WTC11 (cell line): ENCODE data around the gene E2F2. TPM values are rescaled to one million over a fixed set of nuclear protein-coding genes. Genes with fewer than 3 reads are reported as not detected.
A peak's percentile ranks its signal among the peaks of the same experiment; 100 is the strongest.
"Not testable (repeated sequence)": the region's sequence is repeated elsewhere in the genome, so short reads cannot be mapped to it uniquely, and the experiment has no call there.

Source experiments
- ATAC-seq: fragments of 200-7000 bp; cut with Tn5 transposase; 2 replicates; pipeline ENCODE4 v1.10.0; 2021; ENCODE audit warnings: mild to moderate bottlenecking, moderate library complexity
- CTCF ChIA-PET: fragments of 300-600 bp; sonication (Branson Sonifier 250); formaldehyde crosslinking; loops from one replicate; lab custom pipeline; 2021; ENCODE audit warnings: antibody characterized with exemption; lab: Charles Lee
- POLR2A ChIA-PET: fragments of 350-600 bp; sonication (Branson Sonifier 250); formaldehyde crosslinking; loops from one replicate; lab custom pipeline; 2021; ENCODE audit warnings: antibody characterized with exemption; lab: Charles Lee
- DNase-seq: peaks from one replicate; pipeline ENCODE4 v3.0.0; 2021; ENCODE audit warnings: low spot score
- H3K27ac Mint-ChIP-seq: 2 replicates; pipeline ENCODE4 v1.8.0; 2021; ENCODE audit warnings: mixed read lengths
- H3K27me3 Mint-ChIP-seq: 2 replicates; pipeline ENCODE4 v1.8.0; 2021; ENCODE audit warnings: low read depth, mild to moderate bottlenecking, moderate library complexity, mixed read lengths
- H3K36me3 Mint-ChIP-seq: 2 replicates; pipeline ENCODE4 v1.8.0; 2021; ENCODE audit warnings: mixed read lengths
- H3K4me1 Mint-ChIP-seq: 2 replicates; pipeline ENCODE4 v1.8.0; 2022; ENCODE audit warnings: mixed read lengths
- H3K4me3 Mint-ChIP-seq: 2 replicates; pipeline ENCODE4 v1.8.0; 2021; ENCODE audit warnings: mild to moderate bottlenecking, moderate library complexity, mixed read lengths
- H3K9me3 Mint-ChIP-seq: 2 replicates; pipeline ENCODE4 v1.8.0; 2021; ENCODE audit warnings: mixed read lengths
- ATF1 ChIP-seq: sonication (generic); formaldehyde crosslinking; IDR thresholded peaks from 2 replicates; pipeline ENCODE4 v1.8.1; 2023; ENCODE audit warnings: mild to moderate bottlenecking, moderate library complexity, missing genetic modification reagents
- CREM ChIP-seq: sonication (generic); formaldehyde crosslinking; IDR thresholded peaks from 2 replicates; pipeline ENCODE4 v1.8.1; 2022; ENCODE audit warnings: mild to moderate bottlenecking, missing genetic modification reagents, moderate library complexity
- EMX1 ChIP-seq: fragments of 250-450 bp; sonication (Bioruptor Pico); IDR thresholded peaks from 2 replicates; pipeline ENCODE4 v1.8.0; 2021; ENCODE audit warnings: mild to moderate bottlenecking
- MXD4 ChIP-seq: fragments of 250-450 bp; sonication (Bioruptor Pico); IDR thresholded peaks from 2 replicates; pipeline ENCODE4 v1.8.0; 2021; ENCODE audit warnings: mild to moderate bottlenecking, moderate library complexity, borderline replicate concordance
- TP53 ChIP-seq: sonication (generic); formaldehyde crosslinking; IDR thresholded peaks from 2 replicates; pipeline ENCODE4 v1.8.1; 2023; ENCODE audit warnings: mild to moderate bottlenecking, missing genetic modification reagents
- ZNF121 ChIP-seq: sonication (generic); formaldehyde crosslinking; IDR thresholded peaks from 2 replicates; pipeline ENCODE4 v1.8.0; 2023; ENCODE audit warnings: missing genetic modification reagents
- total RNA-seq: library from RNA; stranded (reverse); gene quantifications from 3 replicates; pipeline ENCODE4 v1.2.3, GENCODE V29; 2021
- TF ChIP-seq, protein P1 (sequence below): sonication (generic); formaldehyde crosslinking; IDR thresholded peaks from 2 replicates; pipeline ENCODE4 v1.8.0; 2022; ENCODE audit warnings: mild to moderate bottlenecking, missing genetic modification reagents
- TF ChIP-seq, protein P2 (sequence below): fragments of 250-450 bp; sonication (Bioruptor Pico); IDR thresholded peaks from 2 replicates; pipeline ENCODE4 v1.9.0; 2021; ENCODE audit warnings: mild to moderate bottlenecking, borderline replicate concordance
- TF ChIP-seq, protein P3 (sequence below): sonication (generic); formaldehyde crosslinking; IDR thresholded peaks from 2 replicates; pipeline ENCODE4 v1.8.1; 2023; ENCODE audit warnings: mild to moderate bottlenecking, missing genetic modification reagents, moderate library complexity
- TF ChIP-seq, protein P4 (sequence below): sonication (generic); formaldehyde crosslinking; IDR thresholded peaks from 2 replicates; pipeline ENCODE4 v1.8.1; 2023; ENCODE audit warnings: mild to moderate bottlenecking, missing genetic modification reagents
- TF ChIP-seq, protein P5 (sequence below): sonication (generic); formaldehyde crosslinking; IDR thresholded peaks from 2 replicates; pipeline ENCODE4 v1.8.0; 2023; ENCODE audit warnings: mild to moderate bottlenecking, missing genetic modification reagents
- TF ChIP-seq, protein P6 (sequence below): sonication (generic); formaldehyde crosslinking; IDR thresholded peaks from 2 replicates; pipeline ENCODE4 v1.8.1; 2022; ENCODE audit warnings: mild to moderate bottlenecking, missing genetic modification reagents, moderate library complexity, borderline replicate concordance

E2F2 gene
- total RNA-seq, 1 experiment from 2014 or later, result 5.6 TPM

DNA sequence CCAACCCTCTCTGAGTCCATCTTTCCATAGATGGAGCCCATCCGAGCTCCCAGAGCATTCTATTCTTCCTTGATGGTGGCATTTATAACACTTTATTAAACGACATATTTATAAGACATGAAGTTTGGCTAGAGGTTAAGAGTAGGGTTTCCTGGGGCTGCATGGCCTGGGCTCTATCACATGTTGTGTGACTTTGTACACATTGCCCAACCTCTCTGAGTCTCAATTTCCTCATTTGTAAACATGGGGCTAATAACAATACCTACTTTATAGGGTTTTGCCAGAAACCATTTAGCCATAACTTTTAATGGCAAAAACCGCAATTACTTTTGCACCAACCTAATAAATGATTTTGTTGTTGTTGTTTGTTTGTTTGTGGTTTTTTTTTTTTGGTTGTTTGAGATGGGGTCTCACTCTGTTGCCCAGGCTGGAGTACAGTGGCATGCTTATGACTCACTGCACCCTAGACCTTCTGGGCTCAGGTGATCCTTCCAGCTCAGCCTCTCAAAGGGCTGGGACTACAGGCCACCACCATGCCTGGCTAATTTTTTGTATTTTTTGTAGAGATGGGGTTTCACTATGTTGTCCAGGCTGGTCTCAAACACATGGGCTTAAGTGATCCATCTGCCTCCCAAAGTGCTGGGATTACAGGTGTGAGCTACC lies 33.1 kb downstream of the E2F2 start:
- Mint-ChIP-seq H3K9me3 (no peaks in the 10 kb centered on the region), H3K4me3 (no peak overlapping the region), H3K4me1 (peaks cover 12% of the 10 kb centered on the region), H3K27me3 (no peaks in the 10 kb centered on the region; the same call in none of the 2 replicates), H3K36me3 (no peaks in the 10 kb centered on the region), H3K27ac (no peak overlapping the region)
- POLR2A ChIA-PET, result interaction anchor here (0.6 to 1.3 kb wide), 8 partner anchors 8 to 154 kb away, joined by 3 to 13 read pairs (median 5); partner anchors contain the start of genes ASAP3 and HNRNPR
- CTCF ChIA-PET, result interaction anchor here (0.6 to 10.7 kb wide), 59 partner anchors 9 to 793 kb away, joined by 3 to 220 read pairs (median 6); partner anchors contain the start of genes ASAP3, E2F2, HNRNPR and HTR1D
- ATAC-seq (no peak), DNase-seq (no peak)
- TF ChIP-seq ZNF121 (CRISPR knock-in tag), result peak; percentile 86
- no peak for TF ChIP-seq CREM

DNA sequence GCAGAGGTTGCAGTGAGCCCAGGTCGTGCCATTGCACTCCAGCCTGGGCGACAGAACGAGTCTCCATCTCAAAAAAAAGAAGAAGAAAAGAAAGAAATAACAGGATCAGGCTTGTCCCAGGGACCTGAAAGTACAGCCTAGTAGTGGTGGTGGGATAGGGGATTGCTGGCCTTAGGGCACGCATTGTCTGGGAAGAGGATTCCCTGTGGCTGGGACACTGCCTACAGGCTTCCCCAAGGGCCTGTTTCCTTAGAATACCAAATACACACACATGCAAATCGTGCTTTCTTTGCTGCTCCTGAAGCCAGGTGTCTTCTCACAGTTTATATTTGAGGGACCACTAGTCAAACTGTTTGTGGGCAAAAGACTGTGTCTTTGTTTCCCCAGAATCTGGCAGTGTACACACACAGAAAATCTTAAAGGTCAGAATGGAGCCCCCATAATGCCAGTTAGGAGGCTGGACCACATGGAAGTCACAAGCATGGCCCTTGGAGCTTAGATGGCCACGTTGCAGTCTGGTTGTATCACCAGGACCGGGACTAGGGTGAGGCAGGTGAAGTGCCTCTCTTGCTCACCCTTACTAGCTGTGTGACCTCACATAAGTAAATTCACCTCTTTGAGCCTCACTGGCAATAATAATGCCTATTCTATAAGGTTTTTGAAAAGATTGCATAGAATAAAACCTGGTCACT lies 34.4 kb downstream of the E2F2 start:
- Mint-ChIP-seq H3K4me1 (peaks cover 12% of the 10 kb centered on the region), H3K4me3 (no peak overlapping the region), H3K27ac (no peak overlapping the region), H3K9me3 (no peaks in the 10 kb centered on the region)
- ChIA-PET POLR2A (interaction anchor here (0.6 to 1.3 kb wide), 7 partner anchors 9 to 487 kb away, joined by 3 to 13 read pairs (median 5); partner anchors contain the start of genes ASAP3 and HNRNPR), CTCF (interaction anchor here (0.5 to 10.7 kb wide), 72 partner anchors 8 to 1764 kb away, joined by 3 to 220 read pairs (median 5); partner anchors contain the start of genes ASAP3, E2F2, HNRNPR and HTR1D)
- TF ChIP-seq EMX1 (CRISPR knock-in tag) (no peak), MXD4 (CRISPR knock-in tag) (no peak), TP53 (no peak), ATF1 (CRISPR knock-in tag) (no peak)
- TF ChIP-seq, protein P1, sequence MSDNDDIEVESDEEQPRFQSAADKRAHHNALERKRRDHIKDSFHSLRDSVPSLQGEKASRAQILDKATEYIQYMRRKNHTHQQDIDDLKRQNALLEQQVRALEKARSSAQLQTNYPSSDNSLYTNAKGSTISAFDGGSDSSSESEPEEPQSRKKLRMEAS (CRISPR knock-in tag), result no peak
- TF ChIP-seq, protein P2, sequence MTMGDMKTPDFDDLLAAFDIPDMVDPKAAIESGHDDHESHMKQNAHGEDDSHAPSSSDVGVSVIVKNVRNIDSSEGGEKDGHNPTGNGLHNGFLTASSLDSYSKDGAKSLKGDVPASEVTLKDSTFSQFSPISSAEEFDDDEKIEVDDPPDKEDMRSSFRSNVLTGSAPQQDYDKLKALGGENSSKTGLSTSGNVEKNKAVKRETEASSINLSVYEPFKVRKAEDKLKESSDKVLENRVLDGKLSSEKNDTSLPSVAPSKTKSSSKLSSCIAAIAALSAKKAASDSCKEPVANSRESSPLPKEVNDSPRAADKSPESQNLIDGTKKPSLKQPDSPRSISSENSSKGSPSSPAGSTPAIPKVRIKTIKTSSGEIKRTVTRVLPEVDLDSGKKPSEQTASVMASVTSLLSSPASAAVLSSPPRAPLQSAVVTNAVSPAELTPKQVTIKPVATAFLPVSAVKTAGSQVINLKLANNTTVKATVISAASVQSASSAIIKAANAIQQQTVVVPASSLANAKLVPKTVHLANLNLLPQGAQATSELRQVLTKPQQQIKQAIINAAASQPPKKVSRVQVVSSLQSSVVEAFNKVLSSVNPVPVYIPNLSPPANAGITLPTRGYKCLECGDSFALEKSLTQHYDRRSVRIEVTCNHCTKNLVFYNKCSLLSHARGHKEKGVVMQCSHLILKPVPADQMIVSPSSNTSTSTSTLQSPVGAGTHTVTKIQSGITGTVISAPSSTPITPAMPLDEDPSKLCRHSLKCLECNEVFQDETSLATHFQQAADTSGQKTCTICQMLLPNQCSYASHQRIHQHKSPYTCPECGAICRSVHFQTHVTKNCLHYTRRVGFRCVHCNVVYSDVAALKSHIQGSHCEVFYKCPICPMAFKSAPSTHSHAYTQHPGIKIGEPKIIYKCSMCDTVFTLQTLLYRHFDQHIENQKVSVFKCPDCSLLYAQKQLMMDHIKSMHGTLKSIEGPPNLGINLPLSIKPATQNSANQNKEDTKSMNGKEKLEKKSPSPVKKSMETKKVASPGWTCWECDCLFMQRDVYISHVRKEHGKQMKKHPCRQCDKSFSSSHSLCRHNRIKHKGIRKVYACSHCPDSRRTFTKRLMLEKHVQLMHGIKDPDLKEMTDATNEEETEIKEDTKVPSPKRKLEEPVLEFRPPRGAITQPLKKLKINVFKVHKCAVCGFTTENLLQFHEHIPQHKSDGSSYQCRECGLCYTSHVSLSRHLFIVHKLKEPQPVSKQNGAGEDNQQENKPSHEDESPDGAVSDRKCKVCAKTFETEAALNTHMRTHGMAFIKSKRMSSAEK, result no peak
- TF ChIP-seq, protein P3, sequence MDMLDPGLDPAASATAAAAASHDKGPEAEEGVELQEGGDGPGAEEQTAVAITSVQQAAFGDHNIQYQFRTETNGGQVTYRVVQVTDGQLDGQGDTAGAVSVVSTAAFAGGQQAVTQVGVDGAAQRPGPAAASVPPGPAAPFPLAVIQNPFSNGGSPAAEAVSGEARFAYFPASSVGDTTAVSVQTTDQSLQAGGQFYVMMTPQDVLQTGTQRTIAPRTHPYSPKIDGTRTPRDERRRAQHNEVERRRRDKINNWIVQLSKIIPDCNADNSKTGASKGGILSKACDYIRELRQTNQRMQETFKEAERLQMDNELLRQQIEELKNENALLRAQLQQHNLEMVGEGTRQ (CRISPR knock-in tag), result no peak
- TF ChIP-seq, protein P4, sequence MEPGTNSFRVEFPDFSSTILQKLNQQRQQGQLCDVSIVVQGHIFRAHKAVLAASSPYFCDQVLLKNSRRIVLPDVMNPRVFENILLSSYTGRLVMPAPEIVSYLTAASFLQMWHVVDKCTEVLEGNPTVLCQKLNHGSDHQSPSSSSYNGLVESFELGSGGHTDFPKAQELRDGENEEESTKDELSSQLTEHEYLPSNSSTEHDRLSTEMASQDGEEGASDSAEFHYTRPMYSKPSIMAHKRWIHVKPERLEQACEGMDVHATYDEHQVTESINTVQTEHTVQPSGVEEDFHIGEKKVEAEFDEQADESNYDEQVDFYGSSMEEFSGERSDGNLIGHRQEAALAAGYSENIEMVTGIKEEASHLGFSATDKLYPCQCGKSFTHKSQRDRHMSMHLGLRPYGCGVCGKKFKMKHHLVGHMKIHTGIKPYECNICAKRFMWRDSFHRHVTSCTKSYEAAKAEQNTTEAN (CRISPR knock-in tag), result no peak
- TF ChIP-seq, protein P5, sequence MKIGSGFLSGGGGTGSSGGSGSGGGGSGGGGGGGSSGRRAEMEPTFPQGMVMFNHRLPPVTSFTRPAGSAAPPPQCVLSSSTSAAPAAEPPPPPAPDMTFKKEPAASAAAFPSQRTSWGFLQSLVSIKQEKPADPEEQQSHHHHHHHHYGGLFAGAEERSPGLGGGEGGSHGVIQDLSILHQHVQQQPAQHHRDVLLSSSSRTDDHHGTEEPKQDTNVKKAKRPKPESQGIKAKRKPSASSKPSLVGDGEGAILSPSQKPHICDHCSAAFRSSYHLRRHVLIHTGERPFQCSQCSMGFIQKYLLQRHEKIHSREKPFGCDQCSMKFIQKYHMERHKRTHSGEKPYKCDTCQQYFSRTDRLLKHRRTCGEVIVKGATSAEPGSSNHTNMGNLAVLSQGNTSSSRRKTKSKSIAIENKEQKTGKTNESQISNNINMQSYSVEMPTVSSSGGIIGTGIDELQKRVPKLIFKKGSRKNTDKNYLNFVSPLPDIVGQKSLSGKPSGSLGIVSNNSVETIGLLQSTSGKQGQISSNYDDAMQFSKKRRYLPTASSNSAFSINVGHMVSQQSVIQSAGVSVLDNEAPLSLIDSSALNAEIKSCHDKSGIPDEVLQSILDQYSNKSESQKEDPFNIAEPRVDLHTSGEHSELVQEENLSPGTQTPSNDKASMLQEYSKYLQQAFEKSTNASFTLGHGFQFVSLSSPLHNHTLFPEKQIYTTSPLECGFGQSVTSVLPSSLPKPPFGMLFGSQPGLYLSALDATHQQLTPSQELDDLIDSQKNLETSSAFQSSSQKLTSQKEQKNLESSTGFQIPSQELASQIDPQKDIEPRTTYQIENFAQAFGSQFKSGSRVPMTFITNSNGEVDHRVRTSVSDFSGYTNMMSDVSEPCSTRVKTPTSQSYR (CRISPR knock-in tag), result no peak
- TF ChIP-seq, protein P6, sequence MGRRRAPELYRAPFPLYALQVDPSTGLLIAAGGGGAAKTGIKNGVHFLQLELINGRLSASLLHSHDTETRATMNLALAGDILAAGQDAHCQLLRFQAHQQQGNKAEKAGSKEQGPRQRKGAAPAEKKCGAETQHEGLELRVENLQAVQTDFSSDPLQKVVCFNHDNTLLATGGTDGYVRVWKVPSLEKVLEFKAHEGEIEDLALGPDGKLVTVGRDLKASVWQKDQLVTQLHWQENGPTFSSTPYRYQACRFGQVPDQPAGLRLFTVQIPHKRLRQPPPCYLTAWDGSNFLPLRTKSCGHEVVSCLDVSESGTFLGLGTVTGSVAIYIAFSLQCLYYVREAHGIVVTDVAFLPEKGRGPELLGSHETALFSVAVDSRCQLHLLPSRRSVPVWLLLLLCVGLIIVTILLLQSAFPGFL (CRISPR knock-in tag), result no peak
- TF ChIP-seq, all 79 proteins: peak for 0
- H3K36me3 Mint-ChIP-seq, result no peaks in the 10 kb centered on the region
- peaks cover 4% of the 10 kb centered on the region for H3K27me3 Mint-ChIP-seq
- DNase-seq, result no peak
- ATAC-seq, result peak; percentile 51

DNA sequence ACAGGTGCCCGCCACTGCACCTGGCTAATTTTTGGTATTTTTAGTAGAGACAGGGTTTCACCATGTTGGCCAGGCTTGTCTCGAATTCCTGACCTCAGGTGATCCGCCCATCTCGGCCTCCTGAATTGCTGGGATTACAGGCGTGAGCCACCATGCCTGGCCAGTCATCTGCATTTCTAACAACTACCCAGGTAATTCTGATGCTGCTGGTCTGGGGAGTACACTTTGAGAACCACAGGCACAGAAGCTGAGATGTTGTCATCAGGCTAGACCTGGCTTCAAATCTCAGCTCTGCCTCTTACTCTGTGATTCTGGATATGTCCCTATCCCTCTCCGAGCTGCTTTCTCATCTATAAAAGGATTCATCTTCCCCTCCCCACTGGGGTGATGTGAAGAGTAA lies 36.2 kb downstream of the E2F2 start:
- DNase-seq, H3K9me3 Mint-ChIP-seq, ATAC-seq, H3K4me3 Mint-ChIP-seq, POLR2A ChIA-PET, H3K27ac Mint-ChIP-seq, H3K36me3 Mint-ChIP-seq, H3K4me1 Mint-ChIP-seq: not testable (repeated sequence)
- CTCF ChIA-PET, result interaction anchor here (1.0 to 10.7 kb wide), 6 partner anchors 11 to 143 kb away, joined by 3 to 220 read pairs (median 32); partner anchors contain the start of genes ASAP3 and E2F2
- peaks cover 12% of the 10 kb centered on the region for H3K27me3 Mint-ChIP-seq

DNA sequence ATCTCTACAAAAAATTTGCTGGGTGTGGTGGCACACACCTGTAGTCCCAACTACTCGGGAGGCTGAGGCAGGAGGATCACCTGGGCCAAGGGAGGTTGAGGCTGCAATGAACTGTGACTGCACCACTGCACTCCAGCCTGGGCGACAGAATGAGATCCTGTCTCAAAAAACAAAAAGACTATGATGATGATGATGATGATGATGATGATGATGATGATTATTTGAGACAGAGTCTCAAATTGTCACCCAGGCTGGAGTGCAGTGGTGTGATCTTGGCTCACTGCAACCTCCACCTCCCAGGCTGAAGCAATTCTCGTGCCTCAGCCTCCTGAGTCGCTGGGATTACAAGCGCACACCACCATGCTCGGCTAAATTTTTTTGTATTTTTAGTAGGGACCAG lies 38.3 kb downstream of the E2F2 start:
- CTCF ChIA-PET, result interaction anchor here (10.7 kb wide), 1 partner anchor 48 kb away, joined by 220 read pairs; no protein-coding TSS in a partner anchor
- peaks cover 12% of the 10 kb centered on the region for H3K27me3 Mint-ChIP-seq

More for the DNA sequence above, 38.3 kb downstream of the E2F2 start:
- not testable (repeated sequence) for ATAC-seq, H3K9me3 Mint-ChIP-seq, H3K36me3 Mint-ChIP-seq, DNase-seq, H3K4me3 Mint-ChIP-seq, H3K27ac Mint-ChIP-seq, H3K4me1 Mint-ChIP-seq
- POLR2A ChIA-PET, result interaction anchor here (0.7 kb wide), 1 partner anchor 8 kb away, joined by 4 read pairs; no protein-coding TSS in a partner anchor
